Esophagus (tissue), 2 donors: ENCODE data around the gene PPP1CA. TPM values are rescaled to one million over a fixed set of nuclear protein-coding genes. Genes with fewer than 3 reads are reported as not detected.

Experiments
- H3K27ac ChIP-seq, 2 donors: one replicate each; pipeline ENCODE4 v1.5.1; 2013; ENCODE audit warnings: low read depth in 2 of 2, mild to moderate bottlenecking in 2 of 2, inconsistent platforms in 1 of 2, low read length in 1 of 2, moderate library complexity in 1 of 2
- H3K27me3 ChIP-seq, 2 donors: one replicate each; pipeline ENCODE4 v1.6.1; 2013; ENCODE audit warnings: low read length in 2 of 2, control low read depth in 1 of 2, mild to moderate bottlenecking in 1 of 2; ENCODE audit not compliant: insufficient read depth in 2 of 2, control insufficient read depth in 1 of 2
- H3K36me3 ChIP-seq, 2 donors: one replicate each; pipeline ENCODE4 v1.6.1; 2013; ENCODE audit warnings: low read length in 1 of 2; ENCODE audit not compliant: control insufficient read depth in 2 of 2, insufficient read depth in 2 of 2
- H3K4me1 ChIP-seq, 2 donors: one replicate each; pipeline ENCODE4 v1.6.1; 2013; ENCODE audit warnings: low read length in 1 of 2; ENCODE audit not compliant: control insufficient read depth in 2 of 2, insufficient read depth in 2 of 2
- H3K4me3 ChIP-seq, 2 donors: one replicate each; pipeline ENCODE4 v1.5.1; 2013; ENCODE audit warnings: low read length in 2 of 2, mild to moderate bottlenecking in 2 of 2, low read depth in 1 of 2, moderate library complexity in 1 of 2
- H3K9me3 ChIP-seq, 2 donors: one replicate each; pipeline ENCODE4 v1.6.1; 2013; ENCODE audit warnings: mild to moderate bottlenecking in 2 of 2, low read depth in 1 of 2, low read length in 1 of 2, moderate library complexity in 1 of 2; ENCODE audit not compliant: control insufficient read depth in 2 of 2, insufficient read depth in 1 of 2
- WGBS, 2 donors: extraction: QIAGEN DNeasy Blood & Tissue Kit; methylation state at CpG; one replicate each; pipeline ENCODE4 v1.1.7; 2013; 5-methylcytosine and 5-hydroxymethylcytosine counted together
- polyA plus RNA-seq, 2 donors: library from polyadenylated mRNA; stranded (reverse); fragments of 200-250 nt; gene quantifications; one replicate each; pipeline ENCODE4 v1.2.3, GENCODE V29; 2013
- donor health status: healthy with polysubstance abuse.
- donor health status: Bipolar disorder and iron deficiency.

PPP1CA gene
- polyA plus RNA-seq, 2 donors: 105 to 149 TPM

DNA sequence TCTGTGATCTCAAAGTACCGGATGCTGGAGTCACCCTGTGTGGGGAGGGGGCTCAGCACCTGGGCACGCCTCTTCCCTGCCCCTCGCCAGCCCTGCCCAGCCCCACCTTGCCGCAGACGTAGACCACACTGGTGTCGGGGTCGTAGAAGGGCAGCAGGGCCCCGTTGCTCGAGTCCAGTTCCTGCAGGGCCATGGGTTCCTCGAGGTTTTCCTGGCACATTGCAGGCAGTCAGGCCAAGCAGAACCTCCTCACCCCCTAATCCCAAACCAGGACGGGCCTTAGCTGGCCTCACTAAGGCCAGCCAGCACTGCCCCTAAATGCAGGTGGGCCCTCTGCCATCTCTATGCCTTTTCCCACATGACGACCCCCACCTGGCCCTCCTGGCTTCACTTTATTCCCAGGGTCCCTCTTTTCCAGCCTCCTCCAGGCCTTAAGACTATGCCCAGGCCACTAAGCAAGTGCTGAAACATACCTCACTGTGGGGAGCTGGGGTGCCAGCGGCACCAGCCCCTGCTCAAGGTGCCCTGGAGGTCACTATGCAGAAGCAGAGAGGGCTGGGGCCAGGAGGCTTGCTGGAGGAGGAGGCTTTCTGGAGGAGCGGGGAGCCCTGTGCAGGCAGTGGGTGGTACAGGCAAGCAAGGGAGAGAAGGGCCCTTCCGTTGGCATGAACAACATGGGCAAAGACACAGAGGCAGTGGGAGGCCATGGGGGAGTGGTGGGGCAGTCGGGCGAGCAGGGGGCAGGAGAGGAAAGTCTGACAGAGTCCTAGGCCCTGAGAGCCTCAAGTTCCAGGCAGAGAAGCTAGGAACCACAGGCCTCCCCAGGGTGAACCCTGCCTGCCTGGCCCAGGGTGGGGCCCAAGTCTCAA is 38.8 kb upstream of the PPP1CA start:
- peaks cover 14 to 21% of the 10 kb centered on the region in 2 donors for H3K4me1 ChIP-seq
- H3K36me3 ChIP-seq: peaks cover 3 to 49% of the 10 kb centered on the region in 2 donors
- H3K4me3 ChIP-seq: no peak overlapping the region
- 61 to 69% methylated on average over 16 to 17 of the region's 17 CpGs for WGBS, 2 donors
- H3K27ac ChIP-seq: peak overlapping the region in 1 of 2 donors; percentile 42
- H3K9me3 ChIP-seq: no peaks in the 10 kb centered on the region
- H3K27me3 ChIP-seq: no peaks in the 10 kb centered on the region

DNA sequence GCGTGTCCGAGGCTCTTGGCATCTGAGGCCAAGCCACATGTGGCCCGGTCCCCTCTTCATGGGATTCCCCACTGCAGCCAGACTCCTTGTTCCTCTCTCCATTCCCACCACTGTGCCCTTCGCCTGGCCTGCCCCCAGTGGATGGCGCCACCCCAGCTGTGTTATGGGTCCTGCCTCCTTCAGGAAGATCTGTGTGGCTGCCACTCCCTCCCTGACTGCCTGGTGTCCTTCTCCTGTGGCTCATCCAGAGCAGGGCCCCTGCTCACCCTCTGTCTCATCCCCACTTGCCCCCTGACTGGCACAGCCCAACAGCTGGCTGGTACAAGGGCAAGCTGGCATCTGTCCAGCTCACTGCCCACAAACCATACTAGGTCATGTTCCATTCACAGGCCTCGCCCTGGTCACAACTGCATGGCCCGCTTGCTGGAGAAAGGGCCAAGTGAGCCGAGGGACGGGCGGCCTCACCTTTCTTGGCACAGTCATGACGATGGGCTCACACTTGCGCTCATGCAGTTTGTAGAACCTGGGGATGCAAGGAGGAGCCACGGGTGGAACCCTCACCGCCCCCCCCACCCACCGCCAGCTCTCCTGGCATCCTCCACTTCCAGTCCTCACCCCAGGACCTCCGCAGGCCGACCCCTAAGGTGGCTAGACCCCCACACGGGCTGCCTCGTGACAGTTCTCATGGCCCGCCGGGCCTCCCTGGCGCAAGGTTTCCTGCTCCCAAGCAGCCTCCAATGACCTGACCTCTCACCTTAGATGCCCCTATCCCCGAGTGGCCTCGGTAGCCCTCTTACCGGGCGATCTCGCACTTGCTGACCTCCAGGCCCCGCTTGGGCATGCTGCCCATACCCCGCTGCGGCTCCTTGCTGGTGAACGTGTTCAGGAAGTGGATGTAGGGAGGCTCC is 37.9 kb upstream of the PPP1CA start:
- H3K27ac ChIP-seq: peak overlapping the region; percentile 14 to 65
- H3K4me1 ChIP-seq: peaks cover 14 to 24% of the 10 kb centered on the region in 2 donors
- no peaks in the 10 kb centered on the region for H3K9me3 ChIP-seq
- WGBS, 2 donors: 64 to 68% methylated on average over 31 of the region's 31 CpGs
- peaks cover 3 to 58% of the 10 kb centered on the region in 2 donors for H3K36me3 ChIP-seq
- no peaks in the 10 kb centered on the region for H3K27me3 ChIP-seq
- H3K4me3 ChIP-seq: no peak overlapping the region

DNA sequence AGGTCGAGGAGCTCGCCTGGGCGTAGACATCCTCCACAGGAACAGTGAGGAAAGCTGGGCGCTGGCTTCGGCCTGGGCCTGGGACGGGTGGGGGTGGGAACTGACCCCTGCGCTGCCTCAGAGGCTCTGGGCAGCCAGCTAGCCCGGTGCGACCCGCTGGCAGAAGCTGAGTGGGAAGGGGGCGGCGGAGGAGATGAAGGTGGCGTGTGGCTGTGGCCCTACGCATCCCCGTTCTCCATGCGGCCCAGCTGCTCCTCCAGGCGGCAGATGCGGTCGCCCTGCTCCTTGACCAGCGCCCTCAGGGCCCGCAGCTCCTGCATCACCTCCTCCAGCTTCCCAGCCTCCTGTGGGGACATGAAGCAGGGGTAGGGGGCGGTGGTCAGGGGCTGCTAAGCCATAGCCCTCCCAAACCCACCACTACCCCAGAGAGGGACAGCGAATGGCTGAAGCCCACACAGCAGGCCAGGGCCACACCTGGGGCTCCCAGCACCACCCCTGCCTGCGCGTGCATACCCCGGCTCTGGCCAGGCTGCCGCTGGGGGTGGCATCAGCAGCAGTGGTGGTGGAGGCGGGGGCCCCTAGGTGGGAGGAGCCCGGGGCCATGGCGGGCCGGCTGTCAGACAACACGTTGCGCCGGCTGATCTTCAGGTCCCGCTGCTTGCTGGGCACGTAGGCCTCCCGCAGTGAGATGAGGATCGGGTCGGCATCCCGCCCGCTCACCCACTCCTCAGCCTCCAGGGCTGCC is 36.7 kb upstream of the PPP1CA start:
- H3K36me3 ChIP-seq: peaks cover 3 to 69% of the 10 kb centered on the region in 2 donors
- 74 to 76% methylated on average over 35 to 41 of the region's 41 CpGs for WGBS, 2 donors
- H3K9me3 ChIP-seq: no peaks in the 10 kb centered on the region
- H3K27me3 ChIP-seq: no peaks in the 10 kb centered on the region
- peak overlapping the region; percentile 16 to 37 for H3K4me3 ChIP-seq
- peaks cover 14 to 30% of the 10 kb centered on the region in 2 donors for H3K4me1 ChIP-seq
- H3K27ac ChIP-seq: peak overlapping the region; percentile 14 to 65

DNA sequence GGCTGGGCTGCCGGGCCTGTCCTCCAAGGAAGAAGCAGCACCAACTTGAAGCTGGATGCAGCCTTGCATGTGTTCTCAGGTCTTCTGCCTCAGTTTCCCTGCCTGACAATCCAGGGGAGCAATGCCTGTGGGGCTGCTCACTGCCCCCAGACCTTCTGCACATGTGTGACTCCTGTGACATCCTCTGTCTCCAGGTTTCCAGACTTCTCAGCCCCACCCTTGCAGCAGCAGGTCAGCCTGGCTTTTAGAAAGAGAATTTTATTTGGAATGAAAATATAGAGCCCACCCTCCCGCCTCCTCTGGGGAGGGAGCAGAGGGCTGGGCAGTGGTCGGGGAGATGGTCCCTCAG is 36.1 kb upstream of the PPP1CA start:
- no peaks in the 10 kb centered on the region for H3K9me3 ChIP-seq
- H3K4me1 ChIP-seq: peaks cover 17 to 32% of the 10 kb centered on the region in 2 donors
- H3K4me3 ChIP-seq: peak overlapping the region; percentile 16 to 40
- H3K27ac ChIP-seq: peak overlapping the region in 1 of 2 donors; percentile 39
- H3K27me3 ChIP-seq: no peaks in the 10 kb centered on the region
- WGBS, 2 donors: 61 to 72% methylated on average over 3 of the region's 3 CpGs
- peaks cover 3 to 74% of the 10 kb centered on the region in 2 donors for H3K36me3 ChIP-seq

DNA sequence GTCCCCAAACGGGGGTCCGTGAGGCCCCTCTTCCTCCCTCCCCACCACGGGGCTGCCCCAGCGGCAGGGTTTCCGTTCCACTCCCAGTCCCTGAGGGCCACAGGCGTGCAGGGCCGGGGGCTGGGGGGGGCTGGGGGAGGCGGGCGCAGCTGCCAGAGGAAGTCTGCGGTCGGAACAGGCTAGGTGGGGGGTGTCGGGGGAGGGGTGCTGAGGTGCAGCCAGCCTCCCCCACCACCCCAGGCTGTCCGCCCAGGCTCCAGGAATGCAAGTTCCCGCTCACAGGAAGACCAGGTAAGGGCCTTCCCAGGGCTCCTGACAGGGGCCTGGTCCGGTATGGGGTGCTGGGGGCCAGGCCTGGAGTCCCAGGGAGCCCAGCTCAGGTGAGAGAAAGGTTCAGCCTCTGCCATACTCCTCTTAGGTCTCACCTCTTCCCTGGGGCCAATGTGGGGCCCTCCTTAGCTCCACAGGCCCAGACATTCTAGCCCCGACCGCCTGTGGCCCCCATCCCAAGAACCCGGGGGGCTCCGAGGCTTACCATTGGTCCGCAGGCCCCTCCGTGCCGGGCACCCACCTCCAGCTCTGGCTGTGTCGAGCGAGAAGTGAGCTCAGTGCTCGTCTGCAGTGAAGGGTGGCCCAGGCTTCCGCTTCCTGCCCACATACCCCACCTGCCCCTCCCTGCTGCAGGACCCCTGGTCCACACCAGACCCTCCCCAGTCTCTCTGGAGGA is 35.6 kb upstream of the PPP1CA start, which contains the start of gene PTPRCAP:
PTPRCAP (minus strand) TSS at position 601 of the 727 bp plus-strand sequence; CDS start at position 538, 63 bp downstream.
- H3K27me3 ChIP-seq: no peaks in the 10 kb centered on the region
- H3K4me1 ChIP-seq: peaks cover 13 to 30% of the 10 kb centered on the region in 2 donors
- H3K27ac ChIP-seq: peak within 1 kb of the TSS; percentile 70 to 85
- peaks cover 3 to 80% of the 10 kb centered on the region in 2 donors for H3K36me3 ChIP-seq
- 69% methylated on average over 17 to 26 of the region's 26 CpGs for WGBS, 2 donors
- no peaks in the 10 kb centered on the region for H3K9me3 ChIP-seq
- peak within 1 kb of the TSS; percentile 25 to 40 for H3K4me3 ChIP-seq

DNA sequence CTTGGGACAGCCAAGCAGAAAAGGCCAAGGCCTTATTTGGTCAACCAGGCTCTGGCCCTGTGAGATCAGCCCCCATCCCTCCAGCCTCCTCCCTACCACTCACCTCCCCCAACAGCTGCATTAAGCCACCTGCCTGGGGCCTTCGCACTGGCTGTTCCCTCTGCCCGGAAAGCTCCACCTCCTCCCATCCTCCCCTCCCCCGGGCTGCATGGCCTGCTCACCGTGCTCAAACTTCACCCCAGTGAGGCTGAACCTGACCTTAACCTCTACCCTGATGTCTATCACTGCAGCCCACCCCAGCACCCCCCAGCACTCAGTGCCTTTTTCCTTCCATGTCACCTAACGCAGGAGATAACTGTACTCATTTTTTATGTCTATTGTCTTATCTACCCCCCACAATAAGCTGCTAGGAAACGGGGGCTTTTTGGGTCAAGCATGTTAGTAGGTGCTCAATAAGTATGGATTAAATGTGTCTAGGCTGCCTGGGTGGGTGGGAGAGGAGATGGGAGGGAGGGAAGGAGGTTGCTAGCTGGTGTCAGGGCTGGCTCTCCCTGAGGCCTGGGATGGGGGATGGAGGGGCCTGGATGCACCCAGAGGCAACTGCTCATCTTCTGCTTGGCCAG is 34.9 kb upstream of the PPP1CA start:
- H3K27me3 ChIP-seq: no peaks in the 10 kb centered on the region
- H3K9me3 ChIP-seq: no peaks in the 10 kb centered on the region
- 40 to 51% methylated on average over 6 of the region's 6 CpGs for WGBS, 2 donors
- peak overlapping the region; percentile 16 to 25 for H3K4me3 ChIP-seq
- H3K36me3 ChIP-seq: peaks cover 3 to 83% of the 10 kb centered on the region in 2 donors
- peak overlapping the region in 1 of 2 donors; percentile 43 for H3K27ac ChIP-seq
- H3K4me1 ChIP-seq: peaks cover 13 to 29% of the 10 kb centered on the region in 2 donors

DNA sequence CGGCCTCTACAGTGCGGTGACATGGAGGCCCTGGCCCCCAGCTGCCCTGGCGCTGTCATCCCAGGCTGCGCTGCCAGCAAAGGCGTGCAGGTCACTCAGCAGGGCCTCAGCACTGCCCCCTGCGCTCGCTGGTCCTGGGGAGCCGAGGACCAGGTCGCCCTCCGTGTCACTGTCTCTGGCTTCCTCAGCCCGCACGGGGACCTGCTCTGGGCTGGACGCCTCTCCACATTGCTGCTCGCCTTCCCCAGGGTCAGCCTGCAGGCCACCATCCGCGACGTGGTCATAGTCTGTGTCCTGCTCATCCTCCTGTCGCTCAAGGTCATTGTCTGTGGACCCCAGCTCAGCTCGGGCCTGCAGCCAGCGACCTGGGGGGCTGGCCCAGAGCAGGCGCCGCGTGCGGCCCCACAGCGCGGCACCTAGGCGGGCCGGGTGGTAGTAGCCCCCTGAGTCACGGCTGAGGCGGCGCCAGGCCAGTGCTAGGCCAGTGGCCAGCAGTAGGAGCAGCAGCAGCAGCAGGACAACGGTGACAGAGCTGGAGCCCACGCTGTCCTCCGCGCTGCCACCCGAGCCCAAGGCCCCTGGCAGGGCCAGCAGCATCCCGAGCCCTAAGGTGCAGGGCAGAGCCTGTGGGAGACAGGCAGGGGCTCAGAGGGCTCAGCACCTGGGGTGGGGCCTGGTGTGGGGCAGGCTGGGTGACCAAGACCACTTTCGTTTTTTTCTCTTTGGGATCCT is 34.2 kb upstream of the PPP1CA start:
- peaks cover 3 to 78% of the 10 kb centered on the region in 2 donors for H3K36me3 ChIP-seq
- no peaks in the 10 kb centered on the region for H3K27me3 ChIP-seq
- no peaks in the 10 kb centered on the region for H3K9me3 ChIP-seq
- peak overlapping the region; percentile 16 to 25 for H3K4me3 ChIP-seq
- H3K4me1 ChIP-seq: peaks cover 13 to 25% of the 10 kb centered on the region in 2 donors
- H3K27ac ChIP-seq: peak overlapping the region in 1 of 2 donors; percentile 17
- 82 to 83% methylated on average over 38 of the region's 38 CpGs for WGBS, 2 donors
